ENCODE data around the gene SLC8B1.

The SLC8B1 gene

DNA sequence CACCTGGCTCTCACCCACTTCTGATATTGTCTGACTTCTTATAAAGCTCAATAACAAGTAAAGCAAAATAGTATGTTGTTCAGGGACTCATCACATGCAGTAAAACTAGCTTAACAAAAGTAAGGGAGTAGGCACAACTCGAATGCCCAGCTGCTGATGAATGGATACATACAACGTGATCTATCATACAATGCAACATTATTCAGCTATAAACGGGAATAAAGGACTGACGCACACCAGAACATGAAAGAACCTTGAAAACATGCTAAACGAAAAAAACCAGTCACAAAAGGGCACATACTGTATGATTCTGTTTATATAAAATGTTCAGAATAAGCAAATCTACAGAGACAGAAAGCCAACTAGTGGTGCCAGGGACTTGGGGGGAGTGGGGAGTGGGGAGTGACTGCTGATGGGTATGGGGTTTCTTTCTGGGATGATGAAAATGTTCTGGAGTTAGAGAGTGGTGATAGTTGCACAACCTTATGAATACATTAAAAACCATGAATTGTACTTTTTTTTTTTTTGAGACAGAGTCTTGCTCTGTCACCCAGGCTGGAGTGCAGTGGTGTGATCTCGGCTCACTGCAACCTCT is 34.6 kb upstream of the SLC8B1 start:
- Histone ChIP-seq H3K27ac (ENCODE audit: low read depth, low read length, poor library complexity, severe bottlenecking) (no peak overlapping the region), H4K20me1 (ENCODE audit: insufficient read depth, low read length) (no peaks in the 10 kb centered on the region), H3K9ac (ENCODE audit: low read length) (no peak overlapping the region), H3K9me3 (ENCODE audit: low read length) (no peaks in the 10 kb centered on the region), H3K79me2 (ENCODE audit: insufficient read depth, low read length) (no peaks in the 10 kb centered on the region), H3K4me2 (ENCODE audit: low read length) (no peak overlapping the region), H2AFZ (ENCODE audit: low read length) (no peak overlapping the region), H3K4me3 (ENCODE audit: low read depth, low read length, poor library complexity, severe bottlenecking) (no peak overlapping the region), H3F3A (ENCODE audit: insufficient read depth, low read length) (no peaks in the 10 kb centered on the region), H3K36me3 (ENCODE audit: insufficient read depth, low read length) (peaks cover 7% of the 10 kb centered on the region), H3K27me3 (ENCODE audit: insufficient read depth, low read length) (no peaks in the 10 kb centered on the region), H3K9me2 (ENCODE audit: low read depth, low read length) (no peaks in the 10 kb centered on the region), H3K4me1 (ENCODE audit: insufficient read depth, low read length, severe bottlenecking) (no peaks in the 10 kb centered on the region)
- TF ChIP-seq, protein P1, sequence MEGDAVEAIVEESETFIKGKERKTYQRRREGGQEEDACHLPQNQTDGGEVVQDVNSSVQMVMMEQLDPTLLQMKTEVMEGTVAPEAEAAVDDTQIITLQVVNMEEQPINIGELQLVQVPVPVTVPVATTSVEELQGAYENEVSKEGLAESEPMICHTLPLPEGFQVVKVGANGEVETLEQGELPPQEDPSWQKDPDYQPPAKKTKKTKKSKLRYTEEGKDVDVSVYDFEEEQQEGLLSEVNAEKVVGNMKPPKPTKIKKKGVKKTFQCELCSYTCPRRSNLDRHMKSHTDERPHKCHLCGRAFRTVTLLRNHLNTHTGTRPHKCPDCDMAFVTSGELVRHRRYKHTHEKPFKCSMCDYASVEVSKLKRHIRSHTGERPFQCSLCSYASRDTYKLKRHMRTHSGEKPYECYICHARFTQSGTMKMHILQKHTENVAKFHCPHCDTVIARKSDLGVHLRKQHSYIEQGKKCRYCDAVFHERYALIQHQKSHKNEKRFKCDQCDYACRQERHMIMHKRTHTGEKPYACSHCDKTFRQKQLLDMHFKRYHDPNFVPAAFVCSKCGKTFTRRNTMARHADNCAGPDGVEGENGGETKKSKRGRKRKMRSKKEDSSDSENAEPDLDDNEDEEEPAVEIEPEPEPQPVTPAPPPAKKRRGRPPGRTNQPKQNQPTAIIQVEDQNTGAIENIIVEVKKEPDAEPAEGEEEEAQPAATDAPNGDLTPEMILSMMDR (IDR thresholded peaks at IDR 0.05; ENCODE audit: low read length), result no peak
- TF ChIP-seq EZH2 (IDR thresholded peaks at IDR 0.05; ENCODE audit: borderline replicate concordance, low read length), result no peak

DNA sequence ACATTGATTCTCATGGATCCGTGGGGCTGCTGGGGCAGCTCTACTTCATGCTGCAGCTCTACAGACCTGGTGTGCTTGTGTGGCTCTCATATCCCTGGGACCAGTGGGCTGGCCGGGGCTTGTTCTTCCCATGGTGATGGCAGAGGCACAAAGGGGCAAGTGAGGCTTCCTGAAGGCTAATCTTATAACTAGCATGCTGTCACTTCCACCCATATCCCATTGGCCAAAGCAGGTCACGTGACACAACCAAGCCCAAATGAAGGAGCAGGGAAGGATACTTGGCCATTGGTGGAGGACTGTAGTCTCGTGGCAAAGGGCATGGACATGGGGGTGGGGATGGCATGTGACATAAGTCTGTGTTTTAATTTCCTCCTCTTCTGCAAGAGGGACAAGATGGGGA is 33.4 kb upstream of the SLC8B1 start:
- no peaks in the 10 kb centered on the region for H3K4me1 ChIP-seq (ENCODE audit: insufficient read depth, low read length, severe bottlenecking)
- no peak overlapping the region for H3K9ac ChIP-seq (ENCODE audit: low read length)
- H3K9me2 ChIP-seq (ENCODE audit: low read depth, low read length), result no peaks in the 10 kb centered on the region
- H3K9me3 ChIP-seq (ENCODE audit: low read length), result no peaks in the 10 kb centered on the region
- H3K4me2 ChIP-seq (ENCODE audit: low read length), result no peak overlapping the region
- H3K79me2 ChIP-seq (ENCODE audit: insufficient read depth, low read length), result no peaks in the 10 kb centered on the region
- H3K27me3 ChIP-seq (ENCODE audit: insufficient read depth, low read length), result no peaks in the 10 kb centered on the region
- H3K4me3 ChIP-seq (ENCODE audit: low read depth, low read length, poor library complexity, severe bottlenecking), result no peak overlapping the region
- no peaks in the 10 kb centered on the region for H4K20me1 ChIP-seq (ENCODE audit: insufficient read depth, low read length)
- no peaks in the 10 kb centered on the region for H3F3A ChIP-seq (ENCODE audit: insufficient read depth, low read length)
- no peak overlapping the region for H2AFZ ChIP-seq (ENCODE audit: low read length)
- TF ChIP-seq, protein P1 (IDR thresholded peaks at IDR 0.05; ENCODE audit: low read length), result no peak
- TF ChIP-seq EZH2 (IDR thresholded peaks at IDR 0.05; ENCODE audit: borderline replicate concordance, low read length), result no peak
- no peak overlapping the region for H3K27ac ChIP-seq (ENCODE audit: low read depth, low read length, poor library complexity, severe bottlenecking)
- peaks cover 5% of the 10 kb centered on the region; the same call in 1 of the 2 replicates for H3K36me3 ChIP-seq (ENCODE audit: insufficient read depth, low read length)

DNA sequence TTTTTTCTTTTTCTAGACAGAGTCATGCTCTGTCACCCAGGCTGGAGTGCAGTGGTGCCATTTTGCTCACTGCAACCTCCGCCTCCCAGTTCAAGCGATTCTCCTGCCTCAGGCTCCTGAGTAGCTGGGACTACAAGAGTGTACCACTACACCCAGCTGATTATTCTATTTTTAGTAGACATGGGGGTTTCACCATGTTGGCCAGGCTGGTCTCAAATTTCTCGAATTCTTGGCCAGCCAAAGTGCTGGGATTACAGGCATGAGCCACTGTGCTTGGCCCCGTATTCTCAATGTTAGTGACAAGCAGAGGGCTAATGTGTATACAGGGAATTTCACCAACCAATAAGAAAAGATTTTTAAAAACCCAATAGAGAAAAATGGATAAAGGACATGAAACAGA is 31.9 kb upstream of the SLC8B1 start:
- no peaks in the 10 kb centered on the region for H3F3A ChIP-seq (ENCODE audit: insufficient read depth, low read length)
- H3K4me2 ChIP-seq (ENCODE audit: low read length), result no peak overlapping the region
- no peaks in the 10 kb centered on the region for H3K27me3 ChIP-seq (ENCODE audit: insufficient read depth, low read length)
- no peak overlapping the region for H2AFZ ChIP-seq (ENCODE audit: low read length)
- H3K27ac ChIP-seq (ENCODE audit: low read depth, low read length, poor library complexity, severe bottlenecking), result no peak overlapping the region
- no peaks in the 10 kb centered on the region for H3K9me2 ChIP-seq (ENCODE audit: low read depth, low read length)
- H3K9me3 ChIP-seq (ENCODE audit: low read length), result no peaks in the 10 kb centered on the region
- no peaks in the 10 kb centered on the region for H3K4me1 ChIP-seq (ENCODE audit: insufficient read depth, low read length, severe bottlenecking)
- H3K79me2 ChIP-seq (ENCODE audit: insufficient read depth, low read length), result no peaks in the 10 kb centered on the region
- H3K36me3 ChIP-seq (ENCODE audit: insufficient read depth, low read length), result no peaks in the 10 kb centered on the region
- H3K9ac ChIP-seq (ENCODE audit: low read length), result no peak overlapping the region
- TF ChIP-seq, protein P1 (IDR thresholded peaks at IDR 0.05; ENCODE audit: low read length), result no peak
- no peak for TF ChIP-seq EZH2 (IDR thresholded peaks at IDR 0.05; ENCODE audit: borderline replicate concordance, low read length)
- H4K20me1 ChIP-seq (ENCODE audit: insufficient read depth, low read length), result no peaks in the 10 kb centered on the region
- H3K4me3 ChIP-seq (ENCODE audit: low read depth, low read length, poor library complexity, severe bottlenecking), result no peak overlapping the region
